CD1c-positive myeloid dendritic cell (primary cell): Measurements from ENCODE around the gene RNF150.
A peak's percentile ranks its signal among the peaks of the same experiment; 100 is the strongest.

ENCODE experiments used
- DNase-seq: peaks from one replicate; pipeline ENCODE4 v3.0.0-alpha.2; 2016; ENCODE audit errors: extremely low spot score

The RNF150 gene

GRCh38 chr4:141132072-141132708 is 1.1 kb downstream of the RNF150 start:
- DNase-seq = no peak

- no peak for DNase-seq
Observed at GRCh38 chr4:141131723-141132071, 1.6 kb downstream of the RNF150 start.

GRCh38 chr4:141130947-141131605 is 2.2 kb downstream of the RNF150 start:
- no peak for DNase-seq

- DNase-seq = no peak
Observed at GRCh38 chr4:141127884-141128283, 5.4 kb downstream of the RNF150 start.

GRCh38 chr4:141126769-141127168 is 6.5 kb downstream of the RNF150 start:
- DNase-seq = peak; percentile 8

GRCh38 chr4:141124224-141124623 is 9.0 kb downstream of the RNF150 start:
- no peak for DNase-seq

GRCh38 chr4:141121768-141122454 is 11.4 kb downstream of the RNF150 start:
- no peak for DNase-seq

GRCh38 chr4:141121101-141121500 is 12.2 kb downstream of the RNF150 start:
- no peak for DNase-seq

- no peak for DNase-seq
Observed at GRCh38 chr4:141120036-141120593, 13.2 kb downstream of the RNF150 start.

- no peak for DNase-seq
Observed at GRCh38 chr4:141119071-141119470, 14.2 kb downstream of the RNF150 start.

- DNase-seq = no peak
Observed at GRCh38 chr4:141118381-141118780, 14.9 kb downstream of the RNF150 start.

GRCh38 chr4:141117935-141118334 is 15.3 kb downstream of the RNF150 start:
- DNase-seq = no peak

GRCh38 chr4:141109983-141110382 is 23.3 kb downstream of the RNF150 start:
- DNase-seq = no peak

- no peak for DNase-seq
Observed at GRCh38 chr4:141107927-141108326, 25.3 kb downstream of the RNF150 start.

GRCh38 chr4:141102367-141102766 is 30.9 kb downstream of the RNF150 start:
- no peak for DNase-seq

- no peak for DNase-seq
Observed at GRCh38 chr4:141101511-141101910, 31.8 kb downstream of the RNF150 start.

- no peak for DNase-seq
Observed at GRCh38 chr4:141099326-141099725, 33.9 kb downstream of the RNF150 start.

- DNase-seq = no peak
Observed at GRCh38 chr4:141098163-141098562, 35.1 kb downstream of the RNF150 start.

- no peak for DNase-seq
Observed at GRCh38 chr4:141090473-141090872, 42.8 kb downstream of the RNF150 start.

GRCh38 chr4:141081921-141082395 is 51.3 kb downstream of the RNF150 start:
- DNase-seq = no peak

GRCh38 chr4:141080668-141081067 is 52.6 kb downstream of the RNF150 start:
- no peak for DNase-seq

GRCh38 chr4:141079393-141079930 is 53.8 kb downstream of the RNF150 start:
- no peak for DNase-seq
